Measurements from ENCODE around the gene NANOS3. TPM values are rescaled to one million over a fixed set of nuclear protein-coding genes. Genes with fewer than 3 reads are reported as not detected.
A peak's percentile ranks its signal among the peaks of the same experiment; 100 is the strongest.
"Not testable (repeated sequence)": the region's sequence is repeated elsewhere in the genome, so short reads cannot be mapped to it uniquely, and the experiment has no call there.

NANOS3 gene
- total RNA-seq, 1 donor from 2014 or later: 0.40 TPM

- DNase-seq (ENCODE audit: low read depth in 2 of 2): peak in 1 of 2 donors; percentile 65
These were observed 33.6 kb upstream of the NANOS3 start for GRCh38 chr19:13843104-13843921.

GRCh38 chr19:13844130-13844631, 32.8 kb upstream of the NANOS3 start:
- DNase-seq (ENCODE audit: low read depth in 2 of 2): no peak

GRCh38 chr19:13846557-13847406, 30.2 kb upstream of the NANOS3 start:
- DNase-seq (ENCODE audit: low read depth in 2 of 2): peak; percentile 97 to 98

GRCh38 chr19:13847407-13848339, 29.3 kb upstream of the NANOS3 start:
- DNase-seq (ENCODE audit: low read depth in 2 of 2): peak; percentile 94 to 95

- no peak for DNase-seq (ENCODE audit: low read depth in 2 of 2)
These were observed 28.6 kb upstream of the NANOS3 start for GRCh38 chr19:13848340-13848677.

GRCh38 chr19:13848798-13849676, 27.9 kb upstream of the NANOS3 start:
- no peak for DNase-seq (ENCODE audit: low read depth in 2 of 2)

- peak; percentile 88 to 92 for DNase-seq (ENCODE audit: low read depth in 2 of 2)
These were observed 26.7 kb upstream of the NANOS3 start for GRCh38 chr19:13849991-13850909.

- peak; percentile 92 to 96 for DNase-seq (ENCODE audit: low read depth in 2 of 2)
These were observed 25.8 kb upstream of the NANOS3 start for GRCh38 chr19:13850910-13851733.

- not testable (repeated sequence) for DNase-seq (ENCODE audit: low read depth in 2 of 2)
These were observed 25.2 kb upstream of the NANOS3 start for GRCh38 chr19:13851734-13852114.

- not testable (repeated sequence) for DNase-seq (ENCODE audit: low read depth in 2 of 2)
These were observed 24.7 kb upstream of the NANOS3 start for GRCh38 chr19:13852171-13852707.

GRCh38 chr19:13856497-13856896, 20.4 kb upstream of the NANOS3 start:
- no peak for DNase-seq (ENCODE audit: low read depth in 2 of 2)

GRCh38 chr19:13859361-13859880, 17.5 kb upstream of the NANOS3 start:
- peak; percentile 76 for DNase-seq (ENCODE audit: low read depth in 2 of 2)

GRCh38 chr19:13860679-13861391, 16.1 kb upstream of the NANOS3 start:
- DNase-seq (ENCODE audit: low read depth in 2 of 2): no peak

GRCh38 chr19:13861392-13861713, 15.6 kb upstream of the NANOS3 start:
- peak in 1 of 2 donors; percentile 58 for DNase-seq (ENCODE audit: low read depth in 2 of 2)

- DNase-seq (ENCODE audit: low read depth in 2 of 2): peak; percentile 92 to 93
These were observed 15.0 kb upstream of the NANOS3 start for GRCh38 chr19:13861714-13862531.

- DNase-seq (ENCODE audit: low read depth in 2 of 2): no peak
These were observed 12.8 kb upstream of the NANOS3 start for GRCh38 chr19:13864046-13864666.
